ENCODE results near the gene HES4. TPM values are rescaled to one million over a fixed set of nuclear protein-coding genes. Genes with fewer than 3 reads are reported as not detected.

HES4 gene
- total and polyA plus RNA-seq, 2 experiments from 2014 or later: 54.4 to 83.6 TPM

- Histone ChIP-seq H3K36me3 (peaks cover 15% of the 10 kb centered on the region), H3K9me3 (ENCODE audit: low read depth) (no peaks in the 10 kb centered on the region), H3K27ac (no peak overlapping the region), H3K4me3 (no peak overlapping the region), H3K4me1 (ENCODE audit: low read depth) (no peaks in the 10 kb centered on the region), H3K27me3 (no peaks in the 10 kb centered on the region)
- no peak for DNase-seq (ENCODE audit: low read depth in 1 of 2, low spot score in 1 of 2)
- no peak for TF ChIP-seq CTCF (IDR thresholded peaks at IDR 0.05; ENCODE audit: low read depth, low read length)
Measured at GRCh38 chr1:1046243-1046642, 46.3 kb upstream of the HES4 start.

- no peak for TF ChIP-seq CTCF (IDR thresholded peaks at IDR 0.05; ENCODE audit: low read depth, low read length)
- H3K27ac ChIP-seq: no peak overlapping the region
- no peak for DNase-seq (ENCODE audit: low read depth in 1 of 2, low spot score in 1 of 2)
Measured at GRCh38 chr1:1045129-1045528, 45.2 kb upstream of the HES4 start.

GRCh38 chr1:1044455-1045078 is 44.7 kb upstream of the HES4 start:
- peaks cover 12% of the 10 kb centered on the region for H3K36me3 ChIP-seq
- H3K9me3 ChIP-seq (ENCODE audit: low read depth): no peaks in the 10 kb centered on the region
- TF ChIP-seq CTCF (IDR thresholded peaks at IDR 0.05; ENCODE audit: low read depth, low read length): no peak
- no peak overlapping the region for H3K27ac ChIP-seq
- H3K4me3 ChIP-seq: no peak overlapping the region
- H3K27me3 ChIP-seq: peaks cover 11% of the 10 kb centered on the region
- no peak for DNase-seq (ENCODE audit: low read depth in 1 of 2, low spot score in 1 of 2)
- H3K4me1 ChIP-seq (ENCODE audit: low read depth): no peaks in the 10 kb centered on the region

More at GRCh38 chr1:1045129-1045528, 45.2 kb upstream of the HES4 start:
- Histone ChIP-seq H3K9me3 (ENCODE audit: low read depth) (no peaks in the 10 kb centered on the region), H3K36me3 (peaks cover 14% of the 10 kb centered on the region), H3K4me3 (no peak overlapping the region), H3K4me1 (ENCODE audit: low read depth) (no peaks in the 10 kb centered on the region), H3K27me3 (peaks cover 5% of the 10 kb centered on the region)

- no peak for TF ChIP-seq CTCF (IDR thresholded peaks at IDR 0.05; ENCODE audit: low read depth, low read length)
- H3K27ac ChIP-seq: no peak overlapping the region
- H3K4me1 ChIP-seq (ENCODE audit: low read depth): no peaks in the 10 kb centered on the region
- DNase-seq (ENCODE audit: low read depth in 1 of 2, low spot score in 1 of 2): no peak
- H3K4me3 ChIP-seq: no peak overlapping the region
- H3K9me3 ChIP-seq (ENCODE audit: low read depth): no peaks in the 10 kb centered on the region
- peaks cover 17% of the 10 kb centered on the region for H3K27me3 ChIP-seq
- H3K36me3 ChIP-seq: peaks cover 12% of the 10 kb centered on the region
Measured at GRCh38 chr1:1043921-1044320, 44.0 kb upstream of the HES4 start.

GRCh38 chr1:1043411-1043810 is 43.5 kb upstream of the HES4 start:
- peaks cover 12% of the 10 kb centered on the region for H3K36me3 ChIP-seq
- H3K9me3 ChIP-seq (ENCODE audit: low read depth): no peaks in the 10 kb centered on the region
- no peak for TF ChIP-seq CTCF (IDR thresholded peaks at IDR 0.05; ENCODE audit: low read depth, low read length)
- H3K27me3 ChIP-seq: peaks cover 22% of the 10 kb centered on the region
- H3K27ac ChIP-seq: no peak overlapping the region
- DNase-seq (ENCODE audit: low read depth in 1 of 2, low spot score in 1 of 2): no peak
- H3K4me1 ChIP-seq (ENCODE audit: low read depth): no peaks in the 10 kb centered on the region
- no peak overlapping the region for H3K4me3 ChIP-seq

Data from cardiac muscle cell (in vitro differentiated cells and primary cell).